Adrenal gland (tissue), 12 donors: ENCODE results near the gene SV2A. TPM values are rescaled to one million over a fixed set of nuclear protein-coding genes. Genes with fewer than 3 reads are reported as not detected.

ENCODE experiments used
- DNase-seq, 7 donors: peaks; one replicate each; pipeline ENCODE4 v3.0.0-alpha.2; 2019 to 2020
- H3K27ac ChIP-seq, 5 donors: fragments of 200-600 bp; sonication (generic) in 4 of 5; 1 replicate in 3 of 5; 2 replicates in 2 of 5; pipeline versions ENCODE4 v1.5.1 to v1.8.0; 2016 to 2020; ENCODE audit warnings: mild to moderate bottlenecking in 1 of 5
- H3K27me3 ChIP-seq: fragments of 200-600 bp; 2 replicates; pipeline ENCODE4 v1.8.0; 2021
- H3K36me3 ChIP-seq, 2 donors: fragments of 200-600 bp; replicated peaks in 1 of 2; 1 replicate in 1 of 2; 2 replicates in 1 of 2; pipeline versions ENCODE4 v1.5.1 to v1.8.0; 2018 to 2022
- H3K4me1 ChIP-seq, 2 donors: fragments of 200-600 bp; replicated peaks in 1 of 2; 1 replicate in 1 of 2; 2 replicates in 1 of 2; pipeline versions ENCODE4 v1.5.1 to v1.8.0; 2018 to 2021
- H3K4me3 ChIP-seq, 4 donors: fragments of 200-600 bp; sonication (generic) in 3 of 4; one replicate each; pipeline ENCODE4 v1.5.1; 2016 to 2018
- H3K9me3 ChIP-seq, 3 donors: fragments of 200-600 bp; sonication (generic) in 1 of 3; replicated peaks in 1 of 3; 1 replicate in 2 of 3; 2 replicates in 1 of 3; pipeline versions ENCODE4 v1.5.1 to v1.8.0; 2016 to 2021
- POLR2A ChIP-seq, 2 donors: fragments of 450-650 bp; IDR thresholded peaks; one replicate each; pipeline ENCODE4 v1.6.1; 2017; ENCODE audit warnings: antibody characterized with exemption in 2 of 2, mild to moderate bottlenecking in 2 of 2, moderate library complexity in 1 of 2
- WGBS, 4 donors: extraction: QIAGEN DNeasy Blood & Tissue Kit in 2 of 4; methylation state at CpG; one replicate each; pipeline versions ENCODE4 v1.1.5 to v1.1.7; 2013 to 2017; 5-methylcytosine and 5-hydroxymethylcytosine counted together
- intact Hi-C, 2 donors: fragments of 100-400 bp; cut with DNase I; formaldehyde crosslinking; loops; one replicate each; pipeline versions ENCODE4 v1.14.1 to v1.15.0; 2022 to 2023
- polyA plus RNA-seq, 3 donors: library from polyadenylated mRNA; stranded (reverse); fragments of 200-250 nt in 2 of 3; fragments of 350-450 nt in 1 of 3; fragmentation: Illumina TruSeq in 1 of 3; extraction: RNeasy Lipid Tissue Mini Kit (QIAGEN cat#74804) in 1 of 3; gene quantifications; one replicate each; pipeline ENCODE4 v1.2.3, GENCODE V29; 2013 to 2014
- total RNA-seq, 9 donors: library from RNA; depleted of rRNA in 4 of 9; stranded (reverse); fragments of >200 nt in 4 of 9; fragments of 120-200 nt in 1 of 9; fragmentation: NEBNext Ultra II Directional in 1 of 9; extraction: Animal tissue kit (Norgen Biotek cat#: 25700) in 1 of 9; gene quantifications; one replicate each; pipeline versions ENCODE4 v1.1.0 to v1.2.4, GENCODE V29; 2013 to 2023
- TF ChIP-seq, protein P1 (sequence below), 6 experiments: fragments of 450-650 bp in 4 of 6; fragments of 200-600 bp in 2 of 6; sonication (generic) in 1 of 6; IDR thresholded peaks; 1 replicate in 5 of 6; 2 replicates in 1 of 6; pipeline versions ENCODE4 v1.5.1 to v1.8.0; 2016 to 2021; ENCODE audit warnings: antibody characterized with exemption in 6 of 6, mild to moderate bottlenecking in 2 of 6, moderate library complexity in 1 of 6
- donor health status: healthy with polysubstance abuse.
- donor health status: Bipolar disorder and iron deficiency.
- donor health status: DM: yes; HTN: yes; CAD: no.
- donor health status: DM: no; HTN: no; CAD: no.
- donor health status: DM: no; HTN: no; CAD: no.
- donor health status: DM: yes; HTN: yes; CAD: no.

The SV2A gene
- total and polyA plus RNA-seq, 12 donors = 2.8 to 31.8 (median 10.6) TPM

- intact Hi-C loops = no loop called here
- no peaks in the 10 kb centered on the region for H3K9me3 ChIP-seq
- H3K36me3 ChIP-seq = peaks cover 0 to 41% of the 10 kb centered on the region in 2 donors
- H3K27me3 ChIP-seq = no peaks in the 10 kb centered on the region
- peak overlapping the region in 2 of 4 donors; percentile 82 to 96 for H3K4me3 ChIP-seq
- WGBS, 4 donors = 0 to 20% (median 8%) methylated on average over 1 of the region's 1 CpG; no CpG with 5 or more reads in 1 of the 4 donors
- no peak for DNase-seq
- peak overlapping the region; percentile 87 to 97 (median 96) for H3K27ac ChIP-seq
- TF ChIP-seq, protein P1, sequence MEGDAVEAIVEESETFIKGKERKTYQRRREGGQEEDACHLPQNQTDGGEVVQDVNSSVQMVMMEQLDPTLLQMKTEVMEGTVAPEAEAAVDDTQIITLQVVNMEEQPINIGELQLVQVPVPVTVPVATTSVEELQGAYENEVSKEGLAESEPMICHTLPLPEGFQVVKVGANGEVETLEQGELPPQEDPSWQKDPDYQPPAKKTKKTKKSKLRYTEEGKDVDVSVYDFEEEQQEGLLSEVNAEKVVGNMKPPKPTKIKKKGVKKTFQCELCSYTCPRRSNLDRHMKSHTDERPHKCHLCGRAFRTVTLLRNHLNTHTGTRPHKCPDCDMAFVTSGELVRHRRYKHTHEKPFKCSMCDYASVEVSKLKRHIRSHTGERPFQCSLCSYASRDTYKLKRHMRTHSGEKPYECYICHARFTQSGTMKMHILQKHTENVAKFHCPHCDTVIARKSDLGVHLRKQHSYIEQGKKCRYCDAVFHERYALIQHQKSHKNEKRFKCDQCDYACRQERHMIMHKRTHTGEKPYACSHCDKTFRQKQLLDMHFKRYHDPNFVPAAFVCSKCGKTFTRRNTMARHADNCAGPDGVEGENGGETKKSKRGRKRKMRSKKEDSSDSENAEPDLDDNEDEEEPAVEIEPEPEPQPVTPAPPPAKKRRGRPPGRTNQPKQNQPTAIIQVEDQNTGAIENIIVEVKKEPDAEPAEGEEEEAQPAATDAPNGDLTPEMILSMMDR (IDR thresholded peaks at IDR 0.05) = no peak
- no peak for TF ChIP-seq POLR2A (IDR thresholded peaks at IDR 0.05)
- peaks cover 13 to 46% of the 10 kb centered on the region in 2 donors for H3K4me1 ChIP-seq
Observed at GRCh38 chr1:149928401-149928724, 10.7 kb upstream of the SV2A start.

GRCh38 chr1:149927563-149928400, 10.1 kb upstream of the SV2A start, which contains the start of gene SF3B4:
Gene SF3B4 (minus strand): TSS chr1:149927803. CDS start chr1:149927759, 44 bp downstream.
- TF ChIP-seq POLR2A (IDR thresholded peaks at IDR 0.05) = peak; percentile 93 to 95
- TF ChIP-seq, protein P1 (IDR thresholded peaks at IDR 0.05) = no peak
- Histone ChIP-seq H3K4me3 (peak within 1 kb of the TSS; percentile 58 to 96 (median 87)), H3K27ac (peak within 1 kb of the TSS; percentile 87 to 97 (median 96)), H3K36me3 (peaks cover 0 to 44% of the 10 kb centered on the region in 2 donors), H3K27me3 (no peaks in the 10 kb centered on the region), H3K4me1 (peaks cover 13 to 46% of the 10 kb centered on the region in 2 donors), H3K9me3 (no peaks in the 10 kb centered on the region)
- WGBS, 4 donors = 0 to 1% (median 0%) methylated on average over 15 to 47 of the region's 47 CpGs
- intact Hi-C loops = no loop called here
- peak; percentile 94 to 98 (median 96) for DNase-seq

DNA sequence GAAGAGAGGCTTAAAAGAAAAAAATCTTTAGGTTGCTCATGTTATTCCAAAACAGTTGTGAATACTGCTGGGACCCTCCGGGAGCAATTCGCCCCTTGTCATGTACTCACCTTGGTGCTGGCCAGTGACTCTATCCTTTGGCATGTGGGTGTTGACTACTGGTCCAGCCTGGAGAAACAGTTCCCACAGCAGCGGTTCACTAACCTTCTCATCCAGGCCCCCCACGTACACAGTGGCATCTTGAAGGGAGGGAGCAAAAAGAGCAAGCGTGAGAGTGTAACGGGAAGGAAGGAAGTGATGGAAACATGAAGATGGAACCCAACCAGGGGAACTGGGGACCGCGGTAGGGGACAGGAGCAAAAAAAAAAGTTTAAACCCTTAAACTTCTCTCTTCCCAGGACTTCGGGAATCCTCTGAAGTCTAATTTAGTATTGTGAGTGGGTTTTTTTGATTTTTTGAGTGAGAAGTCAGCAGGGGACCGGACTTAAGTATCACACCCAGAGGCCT, 9.5 kb upstream of the SV2A start:
- intact Hi-C loops = no loop called here
- no peaks in the 10 kb centered on the region for H3K27me3 ChIP-seq
- 1 to 3% (median 3%) methylated on average over 10 of the region's 10 CpGs for WGBS, 4 donors
- peaks cover 13 to 46% of the 10 kb centered on the region in 2 donors for H3K4me1 ChIP-seq
- peak overlapping the region; percentile 87 to 97 (median 96) for H3K27ac ChIP-seq
- TF ChIP-seq, protein P1 (IDR thresholded peaks at IDR 0.05) = no peak
- TF ChIP-seq POLR2A (IDR thresholded peaks at IDR 0.05) = no peak
- H3K36me3 ChIP-seq = peaks cover 0 to 50% of the 10 kb centered on the region in 2 donors
- no peaks in the 10 kb centered on the region for H3K9me3 ChIP-seq
- DNase-seq = no peak
- peak overlapping the region; percentile 58 to 96 (median 87) for H3K4me3 ChIP-seq

DNA sequence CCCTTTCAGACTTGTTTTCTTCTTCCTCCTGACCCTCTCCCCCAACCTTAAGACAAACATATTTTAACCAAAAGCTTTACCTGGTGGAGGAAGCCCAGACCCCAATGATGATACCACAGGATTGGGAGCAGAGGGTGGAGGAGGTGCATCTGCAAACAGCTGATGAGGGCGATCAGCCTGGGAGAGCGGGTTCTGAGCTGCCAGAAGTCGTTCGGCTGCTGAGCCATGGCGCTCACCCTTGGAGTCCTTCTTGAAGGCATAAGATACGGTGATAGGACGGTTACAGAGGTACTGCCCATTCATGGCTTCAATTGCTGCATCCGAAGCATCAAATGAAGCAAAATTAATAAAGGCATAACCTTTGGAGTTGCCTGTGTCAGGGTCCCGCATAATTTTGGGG, 8.7 kb upstream of the SV2A start:
- 91 to 94% (median 93%) methylated on average over 2 to 9 of the region's 9 CpGs for WGBS, 4 donors
- Histone ChIP-seq H3K27ac (no peak overlapping the region), H3K4me1 (peaks cover 13 to 38% of the 10 kb centered on the region in 2 donors), H3K9me3 (no peaks in the 10 kb centered on the region), H3K4me3 (peak overlapping the region in 1 of 4 donors; percentile 82), H3K27me3 (no peaks in the 10 kb centered on the region), H3K36me3 (peaks cover 0 to 50% of the 10 kb centered on the region in 2 donors)
- no peak for TF ChIP-seq POLR2A (IDR thresholded peaks at IDR 0.05)
- TF ChIP-seq, protein P1 (IDR thresholded peaks at IDR 0.05) = no peak
- DNase-seq = no peak
- intact Hi-C loops = no loop called here
